Occipital lobe (tissue), 2 donors: ENCODE measurements around the gene ZNF816. TPM values are rescaled to one million over a fixed set of nuclear protein-coding genes. Genes with fewer than 3 reads are reported as not detected.
"Not testable (repeated sequence)": the region's sequence is repeated elsewhere in the genome, so short reads cannot be mapped to it uniquely, and the experiment has no call there.

Experiments
- DNase-seq: peaks from one replicate; lab custom pipeline; 2025; lab: John Stamatoyannopoulos, UW
- total RNA-seq: library from RNA; depleted of rRNA; stranded (reverse); fragments of >200 nt; gene quantifications from one replicate; pipeline ENCODE4 v1.2.3, GENCODE V29; 2014

ZNF816 gene
- 5.8 TPM for total RNA-seq

GRCh38 chr19:52962394-52963246 is at the start of gene ZNF816:
Gene ZNF816 (minus strand): TSS chr19:52962881. CDS start chr19:52956089, 6,792 bp downstream.
- DNase-seq, result peak; percentile 83

- no peak for DNase-seq
These were observed 49.3 kb upstream of the ZNF816 start for GRCh38 chr19:53012006-53012405.

GRCh38 chr19:53010494-53010893 is 47.8 kb upstream of the ZNF816 start:
- DNase-seq, result no peak

GRCh38 chr19:53008061-53008778 is 45.5 kb upstream of the ZNF816 start:
- DNase-seq, result no peak

- no peak for DNase-seq
These were observed 44.9 kb upstream of the ZNF816 start for GRCh38 chr19:53007606-53008005.

GRCh38 chr19:53007200-53007599 is 44.5 kb upstream of the ZNF816 start:
- DNase-seq, result no peak

- DNase-seq, result no peak
These were observed 41.6 kb upstream of the ZNF816 start for GRCh38 chr19:53004242-53004641.

- DNase-seq, result no peak
These were observed 39.8 kb upstream of the ZNF816 start for GRCh38 chr19:53002479-53002878.

GRCh38 chr19:52997975-52998374 is 35.3 kb upstream of the ZNF816 start:
- no peak for DNase-seq

GRCh38 chr19:52995711-52996110 is 33.0 kb upstream of the ZNF816 start:
- DNase-seq, result no peak

- peak; percentile 62 for DNase-seq
These were observed 30.9 kb upstream of the ZNF816 start for GRCh38 chr19:52993342-52994178.

- DNase-seq, result no peak
These were observed 29.7 kb upstream of the ZNF816 start for GRCh38 chr19:52992109-52993004.

- DNase-seq, result no peak
These were observed 28.8 kb upstream of the ZNF816 start for GRCh38 chr19:52991484-52991883.

- no peak for DNase-seq
These were observed 28.2 kb upstream of the ZNF816 start for GRCh38 chr19:52990759-52991418.

GRCh38 chr19:52988506-52988905 is 25.8 kb upstream of the ZNF816 start:
- DNase-seq, result no peak

GRCh38 chr19:52987221-52987620 is 24.5 kb upstream of the ZNF816 start:
- DNase-seq, result peak; percentile 61

- DNase-seq, result not testable (repeated sequence)
These were observed 20.5 kb upstream of the ZNF816 start for GRCh38 chr19:52983167-52983566.

GRCh38 chr19:52981329-52981728 is 18.6 kb upstream of the ZNF816 start:
- no peak for DNase-seq

GRCh38 chr19:52967772-52968171 is 5.1 kb upstream of the ZNF816 start:
- DNase-seq, result no peak

GRCh38 chr19:52963247-52963618 is 552 bp upstream of the ZNF816 start:
- no peak for DNase-seq
